Esophagus squamous epithelium (tissue), 5 donors: ENCODE results near the gene MYO18A. TPM values are rescaled to one million over a fixed set of nuclear protein-coding genes. Genes with fewer than 3 reads are reported as not detected.
A peak's percentile ranks its signal among the peaks of the same experiment; 100 is the strongest.

ENCODE experiments used
- DNase-seq: peaks from one replicate; lab custom pipeline; 2025; lab: John Stamatoyannopoulos, UW
- H3K27ac ChIP-seq, 4 donors: fragments of 200-600 bp; sonication (generic); one replicate each; pipeline ENCODE4 v1.5.1; 2016 to 2019; ENCODE audit warnings: mild to moderate bottlenecking in 1 of 4
- H3K27me3 ChIP-seq, 4 donors: fragments of 200-600 bp; sonication (generic); 1 replicate in 3 of 4; 2 replicates in 1 of 4; pipeline versions ENCODE4 v1.5.1 to v1.6.0; 2017 to 2021; ENCODE audit warnings: antibody characterized with exemption in 1 of 4
- H3K36me3 ChIP-seq, 3 donors: fragments of 200-600 bp; sonication (generic); one replicate each; pipeline ENCODE4 v1.5.1; 2016 to 2019
- H3K4me1 ChIP-seq, 3 donors: fragments of 200-600 bp; sonication (generic); one replicate each; pipeline ENCODE4 v1.5.1; 2017 to 2019
- H3K4me3 ChIP-seq, 4 donors: fragments of 200-600 bp; sonication (generic); 1 replicate in 3 of 4; 2 replicates in 1 of 4; pipeline ENCODE4 v1.5.1; 2016 to 2019; ENCODE audit warnings: mild to moderate bottlenecking in 2 of 4, moderate library complexity in 1 of 4
- H3K9me3 ChIP-seq, 3 donors: fragments of 200-600 bp; sonication (generic); one replicate each; pipeline ENCODE4 v1.5.1; 2016 to 2019
- POLR2A ChIP-seq, 4 donors: fragments of 450-650 bp; IDR thresholded peaks; one replicate each; pipeline ENCODE4 v1.6.1; 2017; ENCODE audit warnings: antibody characterized with exemption in 4 of 4, mild to moderate bottlenecking in 4 of 4, moderate library complexity in 3 of 4
- WGBS, 2 donors: methylation state at CpG; one replicate each; pipeline ENCODE4 v1.1.5; 2018; 5-methylcytosine and 5-hydroxymethylcytosine counted together
- intact Hi-C: fragments of 100-400 bp; cut with DNase I; formaldehyde crosslinking; loops from one replicate; pipeline ENCODE4 v1.15.0; 2022
- total RNA-seq, 4 donors: library from RNA; depleted of rRNA; stranded (reverse); fragments of >200 nt; gene quantifications; one replicate each; pipeline ENCODE4 v1.1.0, GENCODE V29; 2016
- TF ChIP-seq, protein P1 (sequence below), 6 experiments: fragments of 450-650 bp in 4 of 6; fragments of 200-600 bp in 2 of 6; sonication (generic) in 2 of 6; IDR thresholded peaks; one replicate each; pipeline ENCODE4 v1.5.1; 2016 to 2019; ENCODE audit warnings: antibody characterized with exemption in 6 of 6, mild to moderate bottlenecking in 4 of 6, moderate library complexity in 4 of 6
- donor health status: DM: yes; HTN: yes; CAD: no.

MYO18A gene
- total RNA-seq, 4 donors from 2014 or later, result 44.0 to 74.9 (median 68.5) TPM

DNA sequence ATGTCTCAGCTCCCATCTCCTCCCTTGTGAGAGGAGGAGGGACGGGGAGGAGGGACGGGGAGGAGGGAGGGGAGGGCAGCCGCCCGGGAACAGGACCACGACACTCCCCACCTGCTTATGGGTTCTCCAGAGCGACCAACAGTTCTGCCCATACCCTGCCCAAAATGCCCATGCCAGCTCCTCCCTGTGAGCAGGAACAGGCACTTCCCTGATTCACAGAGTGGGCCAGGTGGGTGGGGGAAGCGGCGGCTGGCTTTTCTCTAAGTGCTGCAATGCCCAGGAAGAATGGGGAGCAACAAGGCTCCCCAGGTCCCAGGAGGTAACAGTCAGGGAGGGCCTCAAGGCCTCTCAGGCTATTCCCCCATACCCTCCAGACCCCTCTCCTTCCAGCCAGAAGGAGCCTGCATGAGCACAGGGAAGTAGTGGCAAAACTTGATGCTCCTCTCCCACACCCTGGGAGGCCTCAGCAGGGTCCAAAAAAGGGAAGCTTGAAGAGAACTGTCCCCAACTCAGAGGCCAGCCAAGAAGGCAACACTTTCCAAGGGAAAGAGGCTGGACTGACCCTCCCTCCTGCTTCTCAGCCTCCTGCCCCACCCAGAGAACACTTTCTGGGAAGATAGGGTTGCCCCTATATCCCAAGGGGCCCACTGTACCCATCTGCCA lies 53.8 kb downstream of the MYO18A start:
- Histone ChIP-seq H3K4me3 (no peak overlapping the region), H3K9me3 (no peaks in the 10 kb centered on the region), H3K27me3 (no peaks in the 10 kb centered on the region), H3K36me3 (peaks cover 7 to 51% (median 7%) of the 10 kb centered on the region in 3 donors), H3K27ac (no peak overlapping the region), H3K4me1 (peaks cover 0 to 23% (median 5%) of the 10 kb centered on the region in 3 donors)
- no peak for DNase-seq
- 60 to 100% methylated on average over 1 to 2 of the region's 8 CpGs for WGBS, 2 donors
- intact Hi-C loops, result no loop called here
- TF ChIP-seq, protein P1, sequence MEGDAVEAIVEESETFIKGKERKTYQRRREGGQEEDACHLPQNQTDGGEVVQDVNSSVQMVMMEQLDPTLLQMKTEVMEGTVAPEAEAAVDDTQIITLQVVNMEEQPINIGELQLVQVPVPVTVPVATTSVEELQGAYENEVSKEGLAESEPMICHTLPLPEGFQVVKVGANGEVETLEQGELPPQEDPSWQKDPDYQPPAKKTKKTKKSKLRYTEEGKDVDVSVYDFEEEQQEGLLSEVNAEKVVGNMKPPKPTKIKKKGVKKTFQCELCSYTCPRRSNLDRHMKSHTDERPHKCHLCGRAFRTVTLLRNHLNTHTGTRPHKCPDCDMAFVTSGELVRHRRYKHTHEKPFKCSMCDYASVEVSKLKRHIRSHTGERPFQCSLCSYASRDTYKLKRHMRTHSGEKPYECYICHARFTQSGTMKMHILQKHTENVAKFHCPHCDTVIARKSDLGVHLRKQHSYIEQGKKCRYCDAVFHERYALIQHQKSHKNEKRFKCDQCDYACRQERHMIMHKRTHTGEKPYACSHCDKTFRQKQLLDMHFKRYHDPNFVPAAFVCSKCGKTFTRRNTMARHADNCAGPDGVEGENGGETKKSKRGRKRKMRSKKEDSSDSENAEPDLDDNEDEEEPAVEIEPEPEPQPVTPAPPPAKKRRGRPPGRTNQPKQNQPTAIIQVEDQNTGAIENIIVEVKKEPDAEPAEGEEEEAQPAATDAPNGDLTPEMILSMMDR (IDR thresholded peaks at IDR 0.05), result no peak
- no peak for TF ChIP-seq POLR2A (IDR thresholded peaks at IDR 0.05)

DNA sequence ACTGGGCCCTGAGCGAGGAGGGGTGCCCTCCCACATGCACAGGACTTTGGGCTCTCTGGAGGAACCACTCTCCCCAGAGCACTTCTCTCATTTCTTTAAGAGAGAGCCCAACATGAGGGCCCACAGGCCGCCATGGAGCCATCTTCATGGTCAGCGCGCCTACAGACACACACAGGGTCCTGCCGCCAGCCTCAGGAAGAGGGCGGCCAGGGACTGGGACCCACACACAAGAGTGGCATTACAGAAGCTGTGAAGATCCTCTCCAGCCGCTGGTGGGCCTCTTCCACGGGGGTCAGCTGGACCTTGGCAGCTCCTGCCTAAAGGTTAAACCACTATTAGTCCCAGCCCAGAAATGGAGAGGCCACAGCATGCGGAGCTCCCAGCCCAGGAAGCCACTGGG lies 54.5 kb downstream of the MYO18A start:
- H3K4me1 ChIP-seq, result peaks cover 0 to 23% (median 5%) of the 10 kb centered on the region in 3 donors
- intact Hi-C loops, result no loop called here
- peaks cover 9 to 54% (median 15%) of the 10 kb centered on the region in 3 donors for H3K36me3 ChIP-seq
- no peak overlapping the region for H3K4me3 ChIP-seq
- no peaks in the 10 kb centered on the region for H3K27me3 ChIP-seq
- TF ChIP-seq, protein P1 (IDR thresholded peaks at IDR 0.05), result no peak
- TF ChIP-seq POLR2A (IDR thresholded peaks at IDR 0.05), result no peak
- H3K9me3 ChIP-seq, result no peaks in the 10 kb centered on the region
- no peak overlapping the region for H3K27ac ChIP-seq
- WGBS, 2 donors, result 78 to 80% methylated on average over 1 of the region's 9 CpGs
- no peak for DNase-seq

DNA sequence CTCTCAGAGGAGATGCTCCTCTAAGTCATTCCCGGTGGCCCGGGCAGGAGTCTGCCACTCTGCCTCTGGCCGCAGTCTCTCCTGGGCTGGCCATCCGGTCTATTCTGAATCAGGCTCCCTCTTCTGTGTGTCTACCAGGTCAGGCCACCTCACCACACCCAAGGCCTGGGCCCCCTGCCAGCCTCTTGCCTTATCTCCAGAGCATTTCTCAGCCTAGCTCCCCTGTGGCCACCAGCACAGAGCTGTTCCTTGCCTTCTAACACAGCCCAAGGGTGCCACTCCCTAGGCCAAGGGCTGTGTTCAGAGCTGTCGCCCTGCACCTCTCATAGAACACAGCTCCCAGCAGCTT lies 55.3 kb downstream of the MYO18A start:
- intact Hi-C loops, result no loop called here
- Histone ChIP-seq H3K4me3 (no peak overlapping the region), H3K27ac (no peak overlapping the region)

DNA sequence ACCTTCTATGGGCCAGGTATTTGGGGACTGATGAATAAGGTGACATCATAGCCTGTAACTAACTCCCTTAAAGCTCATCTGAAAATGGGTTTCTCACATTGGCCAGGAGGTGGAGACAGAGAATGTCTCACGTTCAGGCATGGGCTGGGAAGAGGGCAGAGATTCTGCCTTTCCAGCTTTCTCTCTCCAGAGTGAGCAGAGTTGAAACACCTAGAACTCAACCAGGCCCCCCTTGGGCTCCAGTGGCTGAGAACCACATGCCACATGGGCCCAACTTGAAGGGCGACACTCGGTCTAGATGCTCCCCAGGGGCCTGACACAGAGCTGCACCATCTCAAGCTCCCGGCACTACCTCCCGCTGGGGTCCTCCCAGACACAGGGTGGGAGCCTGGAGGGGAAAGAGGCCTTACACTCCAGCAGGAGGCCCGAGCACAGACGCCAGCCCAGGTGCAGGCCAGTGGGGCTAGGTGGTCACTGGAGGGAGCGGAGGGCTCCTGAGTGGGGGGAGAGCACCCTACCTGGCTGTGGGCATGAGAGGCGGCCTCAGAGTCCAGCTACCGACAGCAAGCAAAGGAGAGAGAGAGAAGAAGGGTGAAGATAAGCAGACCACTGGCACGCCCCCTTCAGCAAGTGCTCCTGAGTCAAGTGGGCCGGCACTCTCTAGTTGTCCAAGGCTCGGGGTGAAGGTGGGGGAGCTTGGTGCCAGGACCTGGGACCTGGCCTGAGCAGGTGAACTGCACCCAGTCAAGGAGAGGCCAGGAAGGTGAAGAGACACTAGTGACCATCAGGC lies 55.9 kb downstream of the MYO18A start:
- H3K4me1 ChIP-seq, result peaks cover 0 to 23% (median 5%) of the 10 kb centered on the region in 3 donors
- no peaks in the 10 kb centered on the region for H3K27me3 ChIP-seq
- no peak for DNase-seq
- no peak overlapping the region for H3K4me3 ChIP-seq
- no peak overlapping the region for H3K27ac ChIP-seq
- TF ChIP-seq POLR2A (IDR thresholded peaks at IDR 0.05), result no peak
- TF ChIP-seq, protein P1 (IDR thresholded peaks at IDR 0.05), result peak in 5 of 6 experiments; percentile 46 to 73 (median 59)
- intact Hi-C loops, result no loop called here
- 58 to 72% methylated on average over 6 to 12 of the region's 13 CpGs for WGBS, 2 donors
- H3K9me3 ChIP-seq, result no peaks in the 10 kb centered on the region
- H3K36me3 ChIP-seq, result peaks cover 21 to 62% (median 26%) of the 10 kb centered on the region in 3 donors

More for the DNA sequence above, 55.3 kb downstream of the MYO18A start:
- Histone ChIP-seq H3K36me3 (peaks cover 15 to 61% (median 22%) of the 10 kb centered on the region in 3 donors), H3K4me1 (peaks cover 0 to 23% (median 5%) of the 10 kb centered on the region in 3 donors), H3K27me3 (no peaks in the 10 kb centered on the region), H3K9me3 (no peaks in the 10 kb centered on the region)
- 64 to 69% methylated on average over 5 of the region's 5 CpGs for WGBS, 2 donors
- TF ChIP-seq POLR2A (IDR thresholded peaks at IDR 0.05), result no peak
- TF ChIP-seq, protein P1 (IDR thresholded peaks at IDR 0.05), result no peak
- no peak for DNase-seq

DNA sequence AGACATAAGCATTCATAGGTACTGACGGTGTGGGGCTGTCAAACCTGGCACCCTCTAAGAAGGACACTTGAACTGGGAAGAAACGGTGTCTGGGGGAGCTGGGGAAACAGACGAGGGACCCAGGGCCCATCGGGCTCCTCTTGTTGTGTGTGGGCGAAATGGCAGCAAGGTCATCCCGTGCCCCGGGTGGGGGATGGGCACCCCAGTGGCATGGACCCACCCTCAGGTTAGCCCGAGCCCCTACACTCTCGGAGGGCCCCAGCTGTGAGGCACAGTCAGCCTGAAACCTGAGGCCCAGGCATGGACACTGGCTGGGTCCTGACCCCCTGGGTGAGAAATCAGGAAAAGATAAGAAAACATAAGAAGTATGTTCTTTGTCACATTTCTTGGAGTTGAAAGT lies 57.1 kb downstream of the MYO18A start:
- H3K4me1 ChIP-seq, result peaks cover 0 to 23% (median 5%) of the 10 kb centered on the region in 3 donors
- no peaks in the 10 kb centered on the region for H3K27me3 ChIP-seq
- intact Hi-C loops, result no loop called here
- H3K4me3 ChIP-seq, result no peak overlapping the region
- H3K36me3 ChIP-seq, result peaks cover 30 to 64% (median 38%) of the 10 kb centered on the region in 3 donors
- no peaks in the 10 kb centered on the region for H3K9me3 ChIP-seq
- no peak for TF ChIP-seq POLR2A (IDR thresholded peaks at IDR 0.05)
- TF ChIP-seq, protein P1 (IDR thresholded peaks at IDR 0.05), result no peak
- DNase-seq, result no peak
- 71 to 85% methylated on average over 4 to 8 of the region's 9 CpGs for WGBS, 2 donors
- H3K27ac ChIP-seq, result no peak overlapping the region
